GM12864 (cell line): ENCODE results near the gene ANKRD44.

Experiments
- DNase-seq: peaks from one replicate; pipeline ENCODE4 v3.0.0-alpha.2; 2011; ENCODE audit warnings: low read depth
- H3K4me3 ChIP-seq: 2 replicates; pipeline ENCODE4 v1.5.1; 2011; ENCODE audit warnings: mild to moderate bottlenecking, low read depth, low read length, control low read depth
- TF ChIP-seq, protein P1 (sequence below): IDR thresholded peaks from 2 replicates; pipeline ENCODE4 v1.5.1; 2011; ENCODE audit warnings: low read depth, mild to moderate bottlenecking, moderate library complexity, low read length, control low read depth, inconsistent platforms; ENCODE audit errors: missing control alignments

Gene ANKRD44

DNA sequence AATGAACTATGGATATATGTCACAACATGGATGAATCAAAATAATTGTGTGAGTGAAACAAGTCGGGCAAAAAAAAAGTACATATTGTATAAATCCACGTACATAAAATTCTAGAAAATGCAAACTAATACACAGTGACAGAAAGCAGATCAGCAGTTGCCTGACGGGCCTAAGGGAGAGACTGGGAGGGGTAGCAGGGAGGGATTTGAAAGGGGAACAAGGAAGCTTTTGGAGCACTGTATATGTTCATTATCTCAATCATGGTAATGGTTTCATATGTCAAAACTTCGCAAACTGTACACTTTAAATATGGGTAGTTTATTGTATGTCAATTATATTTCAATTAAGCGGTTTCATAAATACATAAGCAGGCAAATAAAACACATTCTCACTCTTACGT is 153.8 kb downstream of the ANKRD44 start:
- H3K4me3 ChIP-seq, result no peak overlapping the region
- TF ChIP-seq, protein P1, sequence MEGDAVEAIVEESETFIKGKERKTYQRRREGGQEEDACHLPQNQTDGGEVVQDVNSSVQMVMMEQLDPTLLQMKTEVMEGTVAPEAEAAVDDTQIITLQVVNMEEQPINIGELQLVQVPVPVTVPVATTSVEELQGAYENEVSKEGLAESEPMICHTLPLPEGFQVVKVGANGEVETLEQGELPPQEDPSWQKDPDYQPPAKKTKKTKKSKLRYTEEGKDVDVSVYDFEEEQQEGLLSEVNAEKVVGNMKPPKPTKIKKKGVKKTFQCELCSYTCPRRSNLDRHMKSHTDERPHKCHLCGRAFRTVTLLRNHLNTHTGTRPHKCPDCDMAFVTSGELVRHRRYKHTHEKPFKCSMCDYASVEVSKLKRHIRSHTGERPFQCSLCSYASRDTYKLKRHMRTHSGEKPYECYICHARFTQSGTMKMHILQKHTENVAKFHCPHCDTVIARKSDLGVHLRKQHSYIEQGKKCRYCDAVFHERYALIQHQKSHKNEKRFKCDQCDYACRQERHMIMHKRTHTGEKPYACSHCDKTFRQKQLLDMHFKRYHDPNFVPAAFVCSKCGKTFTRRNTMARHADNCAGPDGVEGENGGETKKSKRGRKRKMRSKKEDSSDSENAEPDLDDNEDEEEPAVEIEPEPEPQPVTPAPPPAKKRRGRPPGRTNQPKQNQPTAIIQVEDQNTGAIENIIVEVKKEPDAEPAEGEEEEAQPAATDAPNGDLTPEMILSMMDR, result no peak
- no peak for DNase-seq

DNA sequence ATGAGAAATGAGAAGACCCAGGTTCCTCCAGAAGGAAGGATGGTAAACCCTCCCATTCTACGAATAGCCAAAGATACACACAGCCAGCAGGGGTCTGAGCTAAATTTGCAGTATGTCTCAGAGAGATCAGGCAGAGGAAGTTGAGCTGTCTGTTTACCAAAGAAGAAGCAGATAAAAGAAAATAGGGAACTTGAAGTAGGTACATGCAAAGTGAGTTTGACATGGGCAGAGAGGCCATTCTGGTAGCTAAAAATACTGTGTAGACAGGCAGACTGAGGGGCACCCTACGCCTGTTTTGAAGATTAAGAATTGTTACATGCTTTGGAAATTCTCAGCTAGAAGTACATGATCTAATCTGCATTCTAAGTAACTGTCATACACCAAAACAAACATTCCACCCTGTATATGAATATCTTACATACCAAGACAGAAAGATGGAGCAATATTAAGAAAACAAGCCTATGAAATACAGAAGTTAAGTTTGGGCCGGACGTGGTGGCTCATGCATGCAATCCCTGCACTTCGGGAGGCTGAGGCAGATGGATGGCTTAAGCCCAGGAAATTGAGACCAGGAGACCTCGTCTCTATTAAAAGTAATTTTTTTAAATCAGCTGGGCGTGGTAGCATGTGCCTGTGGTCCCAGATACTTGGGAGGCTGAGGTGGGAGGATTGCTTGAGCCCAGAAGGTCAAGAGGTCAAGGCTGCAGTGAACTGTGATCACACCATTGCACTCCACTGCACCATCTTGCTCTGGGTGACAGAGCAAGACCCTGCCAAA is 157.9 kb downstream of the ANKRD44 start:
- H3K4me3 ChIP-seq, result no peak overlapping the region; the same call in 1 of the 2 replicates
- peak; percentile 73 for DNase-seq
- TF ChIP-seq, protein P1, result peak; percentile 31

DNA sequence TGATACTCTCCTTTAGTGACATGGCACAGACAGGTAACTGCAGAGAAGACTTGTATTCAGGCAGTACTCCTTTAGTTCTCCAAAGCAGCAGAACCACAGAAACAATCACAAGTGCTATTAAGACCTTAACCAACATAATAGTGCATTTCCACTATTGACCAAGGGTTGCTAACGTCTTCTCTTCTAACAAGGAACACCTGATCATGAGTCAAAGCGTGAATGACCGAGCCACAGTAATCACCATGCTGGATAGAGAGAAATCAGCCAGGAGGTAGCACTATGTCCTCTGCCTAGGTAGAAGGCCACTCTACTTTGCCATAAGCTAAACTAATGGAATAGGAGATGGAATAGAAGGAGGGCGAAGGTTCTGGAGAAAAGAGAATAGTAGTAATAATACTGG is 161.0 kb downstream of the ANKRD44 start:
- DNase-seq, result no peak
- TF ChIP-seq, protein P1, result no peak

DNA sequence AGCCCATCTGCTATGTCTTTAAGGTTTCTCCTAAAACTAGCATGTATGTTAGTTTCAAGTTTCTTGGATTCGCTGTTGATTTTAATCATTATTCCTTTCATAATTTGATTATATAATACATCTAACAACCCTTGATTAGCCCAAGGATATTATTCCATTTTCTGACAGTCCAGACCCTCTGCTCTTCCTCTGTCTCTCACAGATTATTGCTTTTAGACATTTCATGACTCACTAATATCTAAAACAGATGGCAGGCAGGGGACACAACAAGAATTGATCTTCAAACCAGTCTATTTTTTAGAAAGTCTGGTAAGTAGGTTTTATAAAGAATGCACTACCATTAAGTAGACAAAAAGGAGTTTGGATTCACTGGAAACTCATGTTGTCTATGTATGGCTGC is 162.2 kb downstream of the ANKRD44 start:
- TF ChIP-seq, protein P1, result no peak
- no peak for DNase-seq
- no peak overlapping the region for H3K4me3 ChIP-seq

More for the DNA sequence above, 161.0 kb downstream of the ANKRD44 start:
- no peak overlapping the region for H3K4me3 ChIP-seq

DNA sequence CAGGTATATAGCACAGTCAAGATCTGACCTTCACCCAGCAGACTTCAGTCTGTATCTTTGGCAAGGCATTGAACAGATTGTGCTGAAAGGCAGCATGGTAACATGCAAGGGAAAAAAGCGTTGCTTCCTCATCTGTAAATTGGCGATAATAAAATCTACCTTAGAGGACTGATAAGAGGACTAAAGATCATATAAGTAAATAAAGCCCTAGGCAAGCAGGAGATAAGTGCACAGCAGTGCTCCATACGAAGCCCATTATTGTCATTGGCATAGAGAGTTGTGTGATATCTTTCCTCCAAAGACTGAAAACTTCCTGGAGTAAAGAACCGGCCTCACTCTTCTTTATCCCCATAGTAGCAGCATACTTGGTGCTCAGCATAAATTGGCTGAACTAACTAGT is 162.6 kb downstream of the ANKRD44 start:
- TF ChIP-seq, protein P1, result no peak
- H3K4me3 ChIP-seq, result no peak overlapping the region
- DNase-seq, result no peak

DNA sequence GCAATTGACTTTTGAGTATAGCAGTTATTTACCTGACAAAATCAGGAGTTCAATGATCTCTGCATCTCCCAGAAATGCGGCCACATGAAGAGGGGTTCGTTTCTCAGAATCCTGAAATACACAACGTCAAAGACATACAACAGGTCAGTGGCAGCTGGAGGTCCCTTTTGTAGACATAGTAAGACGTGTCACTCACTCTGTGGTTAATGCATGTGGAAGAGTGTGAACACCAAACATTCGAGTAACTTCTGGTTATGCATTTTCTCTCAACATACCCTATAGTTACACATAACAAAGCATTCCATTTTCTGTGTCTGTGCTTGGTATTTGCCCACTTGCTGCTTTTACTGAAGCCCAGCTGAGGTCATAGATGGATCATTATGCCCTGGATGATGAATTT is 163.6 kb downstream of the ANKRD44 start:
- TF ChIP-seq, protein P1, result no peak
- no peak for DNase-seq
- no peak overlapping the region for H3K4me3 ChIP-seq
